H1 (cell line): ENCODE measurements around the gene MIER2. TPM values are rescaled to one million over a fixed set of nuclear protein-coding genes. Genes with fewer than 3 reads are reported as not detected.

Experiments
- CHD7 ChIP-seq: fragments of 300-600 bp; sonication (generic); IDR thresholded peaks from 2 replicates; pipeline ENCODE4 v1.7.1; 2012; ENCODE audit warnings: low read length, moderate library complexity, mild to moderate bottlenecking, inconsistent platforms; ENCODE audit not compliant: insufficient replicate concordance
- KDM5A ChIP-seq: fragments of 200-600 bp; IDR thresholded peaks from 2 replicates; pipeline ENCODE4 v1.7.1; 2012; ENCODE audit warnings: mild to moderate bottlenecking, low read length, inconsistent platforms, mixed read lengths
- MAFK ChIP-seq: IDR thresholded peaks from 2 replicates; pipeline ENCODE4 v1.6.1; 2012; ENCODE audit warnings: low read depth, mild to moderate bottlenecking, improper control_type of control experiment, low read length
- polyA plus RNA-seq, 7 experiments: library from polyadenylated mRNA; depleted of rRNA in 3 of 7; stranded (reverse) in 5 of 7; unstranded in 2 of 7; fragments of >200 nt in 5 of 7; fragments of 200-250 nt in 2 of 7; gene quantifications; 1 replicate in 5 of 7; 2 replicates in 1 of 7; 4 replicates in 1 of 7; pipeline versions ENCODE4 v1.2.1 to v1.2.3, GENCODE V29; 2011 to 2013; ENCODE audit warnings: missing spikeins in 2 of 7, mixed read lengths in 2 of 7
- total RNA-seq: library from RNA; stranded (reverse); fragmentation: NEBNext Ultra II Directional; extraction: Animal tissue kit (Norgen Biotek cat#: 25700); gene quantifications from 2 replicates; pipeline ENCODE4 v1.2.1, GENCODE V29; 2021

MIER2 gene
- total and polyA plus RNA-seq, 2 of the 8 experiments (the other 6 are each of a cell fraction or from before 2014, with no cell fraction given): 30.3 to 48.3 TPM

DNA sequence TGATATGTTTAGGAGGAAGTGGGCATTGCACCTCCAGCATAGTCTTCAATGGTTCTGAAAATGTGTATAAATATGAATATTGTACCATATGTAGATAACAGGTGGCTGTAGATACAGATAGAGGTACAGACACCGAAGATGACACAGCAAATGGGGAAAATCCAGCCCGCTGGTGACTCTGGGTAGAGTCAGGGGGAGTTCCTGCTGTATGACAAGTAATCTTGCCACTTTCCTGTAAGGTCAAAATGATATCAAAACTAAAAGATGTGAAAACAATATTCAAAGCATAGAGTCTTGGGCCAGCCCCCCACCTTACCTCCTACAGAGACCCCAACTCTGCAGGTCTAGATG, 46.6 kb upstream of the MIER2 start (continued):
- TF ChIP-seq CHD7 (no peak), KDM5A (no peak), MAFK (no peak)
